H1 (cell line): ENCODE data around the gene ANKRD40. TPM values are rescaled to one million over a fixed set of nuclear protein-coding genes. Genes with fewer than 3 reads are reported as not detected.

ENCODE experiments used
- CTCF ChIA-PET: fragments of 300-600 bp; sonication (Branson Sonifier 250); formaldehyde crosslinking; loops from one replicate; lab custom pipeline; 2021; ENCODE audit not compliant: partially characterized antibody; lab: Charles Lee
- POLR2A ChIA-PET: fragments of 300-600 bp; sonication (Branson Sonifier 250); formaldehyde crosslinking; loops from one replicate; lab custom pipeline; 2021; ENCODE audit warnings: inconsistent platforms; ENCODE audit not compliant: partially characterized antibody; lab: Charles Lee
- DNase-seq, 2 experiments: peaks; one replicate each; pipeline versions ENCODE4 v3.0.0 to v3.0.0-alpha.2; 2010 to 2022; ENCODE audit warnings: low spot score in 2 of 2, low read depth in 1 of 2, mixed read lengths in 1 of 2
- FAIRE-seq: peaks from 2 replicates; lab custom pipeline; 2011; peaks lifted over from hg19 to GRCh38; lab: Jason Lieb, UNC
- H2AFZ ChIP-seq: 2 replicates; pipeline ENCODE4 v1.8.1; 2012; ENCODE audit warnings: low read length, inconsistent platforms
- H2AK5ac ChIP-seq: 2 replicates; pipeline ENCODE4 v1.6.1; 2013; ENCODE audit warnings: low read depth, low read length
- H2BK120ac ChIP-seq: replicated peaks from 2 replicates; pipeline ENCODE3; 2013; ENCODE audit warnings: low read depth, low read length, inconsistent platforms
- H2BK12ac ChIP-seq: 2 replicates; pipeline ENCODE4 v1.6.1; 2013; ENCODE audit warnings: low read depth, low read length
- H2BK15ac ChIP-seq: 2 replicates; pipeline ENCODE4 v1.6.1; 2013; ENCODE audit warnings: low read length
- H2BK20ac ChIP-seq: 2 replicates; pipeline ENCODE4 v1.6.1; 2013; ENCODE audit warnings: low read length
- H2BK5ac ChIP-seq: 2 replicates; pipeline ENCODE4 v1.6.1; 2013; ENCODE audit warnings: low read depth, low read length
- H3K14ac ChIP-seq: 2 replicates; pipeline ENCODE4 v1.6.1; 2013; ENCODE audit warnings: inconsistent platforms; ENCODE audit not compliant: insufficient read length
- H3K18ac ChIP-seq: 2 replicates; pipeline ENCODE4 v1.6.1; 2013; ENCODE audit warnings: low read length; ENCODE audit errors: extremely low read depth
- H3K23ac ChIP-seq: 2 replicates; pipeline ENCODE4 v1.6.1; 2013; ENCODE audit warnings: inconsistent platforms; ENCODE audit not compliant: insufficient read length
- H3K23me2 ChIP-seq: 2 replicates; pipeline ENCODE4 v1.6.1; 2013; ENCODE audit warnings: low read depth, low read length
- H3K27ac ChIP-seq: 2 replicates; pipeline ENCODE4 v1.6.1; 2011; ENCODE audit warnings: low read depth, low read length, inconsistent platforms
- H3K27me3 ChIP-seq, 4 experiments: replicated peaks in 1 of 4; 1 replicate in 1 of 4; 2 replicates in 3 of 4; pipeline versions ENCODE4 v1.6.1 to v1.8.1; 2011 to 2013; ENCODE audit warnings: low read length in 3 of 4, mild to moderate bottlenecking in 3 of 4, inconsistent platforms in 2 of 4, mixed read lengths in 2 of 4, moderate library complexity in 1 of 4; ENCODE audit not compliant: control insufficient read depth in 3 of 4, insufficient read depth in 3 of 4; ENCODE audit errors: extremely low read depth in 1 of 4
- H3K36me3 ChIP-seq, 4 experiments: 2 replicates each; pipeline versions ENCODE4 v1.6.1 to v1.8.1; 2011 to 2013; ENCODE audit warnings: mild to moderate bottlenecking in 4 of 4, low read length in 3 of 4, moderate library complexity in 2 of 4, control low read depth in 1 of 4, inconsistent platforms in 1 of 4; ENCODE audit not compliant: insufficient read depth in 4 of 4, control insufficient read depth in 2 of 4
- H3K4ac ChIP-seq: replicated peaks from 2 replicates; pipeline ENCODE3; 2013; ENCODE audit warnings: low read length, low read depth, mixed read lengths, inconsistent platforms; ENCODE audit not compliant: insufficient read length
- H3K4me1 ChIP-seq, 4 experiments: replicated peaks in 1 of 4; 1 replicate in 1 of 4; 2 replicates in 3 of 4; pipeline versions ENCODE4 v1.6.1 to v1.8.1; 2011 to 2013; ENCODE audit warnings: low read length in 3 of 4, inconsistent platforms in 2 of 4, mixed read lengths in 1 of 4; ENCODE audit not compliant: insufficient read depth in 4 of 4, control insufficient read depth in 3 of 4
- H3K4me2 ChIP-seq, 2 experiments: 2 replicates each; pipeline versions ENCODE4 v1.6.1 to v1.8.1; 2011 to 2013; ENCODE audit warnings: low read depth in 2 of 2, low read length in 2 of 2, control low read depth in 1 of 2, inconsistent platforms in 1 of 2, mild to moderate bottlenecking in 1 of 2; ENCODE audit not compliant: insufficient read depth in 1 of 2
- H3K4me3 ChIP-seq, 4 experiments: fragments of 200-600, 300-600 bp in 1 of 4; sonication (generic), shearing (Covaris generic), sonication (Bioruptor Twin) in 1 of 4; 2 replicates each; pipeline versions ENCODE4 v1.5.1 to v1.8.1; 2011 to 2016; ENCODE audit warnings: low read length in 4 of 4, low read depth in 3 of 4, control low read depth in 2 of 4, inconsistent platforms in 2 of 4, mild to moderate bottlenecking in 2 of 4, mixed read lengths in 1 of 4, moderate library complexity in 1 of 4; ENCODE audit not compliant: insufficient read depth in 2 of 4; ENCODE audit errors: extremely low read depth in 1 of 4
- H3K56ac ChIP-seq: replicated peaks from 2 replicates; pipeline ENCODE3; 2013; ENCODE audit warnings: low read depth, mild to moderate bottlenecking, mixed read lengths, low read length, inconsistent platforms; ENCODE audit not compliant: insufficient read length
- H3K79me1 ChIP-seq: 2 replicates; pipeline ENCODE4 v1.6.1; 2013; ENCODE audit warnings: low read depth, low read length, control low read depth
- H3K79me2 ChIP-seq, 2 experiments: 2 replicates each; pipeline versions ENCODE4 v1.6.1 to v1.8.1; 2012 to 2013; ENCODE audit warnings: low read length in 2 of 2, mild to moderate bottlenecking in 2 of 2, inconsistent platforms in 1 of 2; ENCODE audit not compliant: insufficient read depth in 2 of 2, control insufficient read depth in 1 of 2
- H3K9ac ChIP-seq, 4 experiments: replicated peaks in 1 of 4; 1 replicate in 1 of 4; 2 replicates in 3 of 4; pipeline versions ENCODE4 v1.6.1 to v1.8.1; 2011 to 2013; ENCODE audit warnings: low read depth in 3 of 4, low read length in 3 of 4, control low read depth in 2 of 4, mild to moderate bottlenecking in 2 of 4, moderate library complexity in 2 of 4, inconsistent platforms in 1 of 4; ENCODE audit errors: extremely low read depth in 1 of 4
- H3K9me3 ChIP-seq, 2 experiments: 2 replicates each; pipeline versions ENCODE4 v1.6.1 to v1.8.1; 2012 to 2013; ENCODE audit warnings: mild to moderate bottlenecking in 2 of 2, moderate library complexity in 2 of 2, control low read depth in 1 of 2, inconsistent platforms in 1 of 2, low read depth in 1 of 2, low read length in 1 of 2, mixed read lengths in 1 of 2; ENCODE audit not compliant: insufficient read depth in 2 of 2
- H4K20me1 ChIP-seq, 2 experiments: replicated peaks in 1 of 2; 2 replicates each; pipeline versions ENCODE3 to v1.8.1; 2011 to 2013; ENCODE audit warnings: inconsistent platforms in 2 of 2, low read length in 2 of 2, mild to moderate bottlenecking in 1 of 2; ENCODE audit not compliant: insufficient read depth in 2 of 2, control insufficient read depth in 1 of 2
- H4K5ac ChIP-seq: 2 replicates; pipeline ENCODE4 v1.6.1; 2013; ENCODE audit warnings: low read length, low read depth, mixed read lengths, inconsistent platforms; ENCODE audit not compliant: insufficient read length
- H4K8ac ChIP-seq: 2 replicates; pipeline ENCODE4 v1.8.0; 2013; ENCODE audit warnings: mild to moderate bottlenecking, moderate library complexity, low read length, inconsistent platforms; ENCODE audit not compliant: insufficient read depth; ENCODE audit errors: extremely low read depth
- H4K91ac ChIP-seq: replicated peaks from 2 replicates; pipeline ENCODE3; 2013; ENCODE audit warnings: low read length, mixed read lengths, inconsistent platforms; ENCODE audit not compliant: insufficient read length
- SUZ12 ChIP-seq: fragments of 200-600 bp; sonication (generic); IDR thresholded peaks from 2 replicates; pipeline ENCODE4 v1.6.1; 2012; ENCODE audit warnings: mild to moderate bottlenecking, inconsistent platforms, low read length, moderate library complexity, mixed read lengths
- TEAD4 ChIP-seq: IDR thresholded peaks from 2 replicates; pipeline ENCODE4 v1.6.1; 2012; ENCODE audit warnings: low read depth, low read length, inconsistent platforms, mixed read lengths
- WGBS, 2 experiments: shearing (Covaris generic) in 1 of 2; methylation state at CpG; one replicate each; pipeline versions ENCODE4 v1.1.6 to v1.1.7; 2013 to 2015; ENCODE audit warnings: low lambda C conversion rate in 2 of 2, mixed read lengths in 2 of 2, inconsistent platforms in 1 of 2, low coverage in 1 of 2, missing lambda C conversion rate in 1 of 2; ENCODE audit not compliant: insufficient replicate concordance in 2 of 2, insufficient coverage in 1 of 2, insufficient read length in 1 of 2; ENCODE audit errors: extremely low coverage in 1 of 2, missing lambda C conversion rate in 1 of 2; 5-methylcytosine and 5-hydroxymethylcytosine counted together
- polyA plus RNA-seq, 7 experiments: library from polyadenylated mRNA; depleted of rRNA in 3 of 7; stranded (reverse) in 5 of 7; unstranded in 2 of 7; fragments of >200 nt in 5 of 7; fragments of 200-250 nt in 2 of 7; gene quantifications; 1 replicate in 5 of 7; 2 replicates in 1 of 7; 4 replicates in 1 of 7; pipeline versions ENCODE4 v1.2.1 to v1.2.3, GENCODE V29; 2011 to 2013; ENCODE audit warnings: missing spikeins in 2 of 7, mixed read lengths in 2 of 7
- total RNA-seq: library from RNA; stranded (reverse); fragmentation: NEBNext Ultra II Directional; extraction: Animal tissue kit (Norgen Biotek cat#: 25700); gene quantifications from 2 replicates; pipeline ENCODE4 v1.2.1, GENCODE V29; 2021

Gene ANKRD40
- total and polyA plus RNA-seq, 2 of the 8 experiments (the other 6 are each of a cell fraction or from before 2014, with no cell fraction given), result 26.1 to 50.1 TPM

- Histone ChIP-seq H3K23me2 (no peaks in the 10 kb centered on the region), H3K14ac (no peak overlapping the region), H4K5ac (no peak overlapping the region), H3K27me3 (no peaks in the 10 kb centered on the region), H2BK20ac (no peak overlapping the region), H2AFZ (no peak overlapping the region; the same call in 1 of the 2 replicates), H2BK15ac (0 out of 2 replicates have a peak overlapping the region, but pooled peaks have one; percentile 92), H3K27ac (no peak overlapping the region), H3K4me1 (peaks cover 0 to 10% (median 3%) of the 10 kb centered on the region in 4 experiments; a peak in 5 of 7 replicates), H2BK5ac (no peak overlapping the region), H3K23ac (no peak overlapping the region), H3K4ac (no peak overlapping the region), H4K91ac (no peak overlapping the region), H2BK120ac (no peak overlapping the region), H2BK12ac (peak overlapping the region; percentile 7; the same call in 1 of the 2 replicates), H3K9ac (no peak overlapping the region), H4K20me1 (no peaks in the 10 kb centered on the region), H3K18ac (no peak overlapping the region), H3K79me2 (no peaks in the 10 kb centered on the region), H3K56ac (no peak overlapping the region), H3K36me3 (no peaks in the 10 kb centered on the region), H4K8ac (no peak overlapping the region), H3K4me3 (no peak overlapping the region), H3K9me3 (no peaks in the 10 kb centered on the region), H3K79me1 (no peaks in the 10 kb centered on the region), H2AK5ac (no peak overlapping the region), H3K4me2 (no peak overlapping the region)
- DNase-seq (no peak), FAIRE-seq (no peak)
- WGBS, 2 experiments, result 95% methylated on average over 19 of the region's 20 CpGs; no CpG with 5 or more reads in 1 of the 2 experiments
- TF ChIP-seq TEAD4, result no peak
- 0 out of 2 replicates have a peak, but pooled peaks have one; percentile 5 for TF ChIP-seq SUZ12
- CTCF ChIA-PET, result interaction anchor here (1.3 to 5.3 kb wide), 7 partner anchors 11 to 126 kb away, joined by 3 to 32 read pairs (median 5); no protein-coding TSS in a partner anchor
- POLR2A ChIA-PET, result interaction anchor here (0.7 to 2.1 kb wide), 3 partner anchors 10 to 113 kb away, joined by 3 to 5 read pairs (median 3); no protein-coding TSS in a partner anchor
These were observed 34.7 kb downstream of the ANKRD40 start for GRCh38 chr17:50672831-50673551.
